Liver (tissue), 9 donors: Measurements from ENCODE around the gene ST8SIA1. TPM values are rescaled to one million over a fixed set of nuclear protein-coding genes. Genes with fewer than 3 reads are reported as not detected.

ENCODE experiments used
- DNase-seq: peaks from one replicate; pipeline ENCODE4 v3.0.0-alpha.2; 2017; ENCODE audit warnings: low spot score
- H3K27ac ChIP-seq, 2 donors: one replicate each; pipeline ENCODE4 v1.7.0; 2013; ENCODE audit warnings: inconsistent platforms in 2 of 2, low read length in 2 of 2, control low read depth in 1 of 2, low read depth in 1 of 2, mild to moderate bottlenecking in 1 of 2
- H3K27me3 ChIP-seq, 4 donors: one replicate each; pipeline versions ENCODE4 v1.6.1 to v1.7.0; 2013; ENCODE audit warnings: low read length in 3 of 4, inconsistent platforms in 1 of 4, mild to moderate bottlenecking in 1 of 4, moderate library complexity in 1 of 4; ENCODE audit not compliant: control insufficient read depth in 4 of 4, insufficient read depth in 4 of 4
- H3K36me3 ChIP-seq, 4 donors: one replicate each; pipeline versions ENCODE4 v1.6.1 to v1.7.0; 2013; ENCODE audit warnings: low read length in 3 of 4, mild to moderate bottlenecking in 3 of 4, low read depth in 1 of 4, moderate library complexity in 1 of 4; ENCODE audit not compliant: control insufficient read depth in 4 of 4, insufficient read depth in 3 of 4
- H3K4me1 ChIP-seq, 4 donors: one replicate each; pipeline versions ENCODE4 v1.6.1 to v1.7.0; 2013; ENCODE audit warnings: low read length in 3 of 4, mild to moderate bottlenecking in 3 of 4, moderate library complexity in 1 of 4; ENCODE audit not compliant: control insufficient read depth in 4 of 4, insufficient read depth in 4 of 4
- H3K4me3 ChIP-seq, 3 donors: one replicate each; pipeline versions ENCODE4 v1.6.1 to v1.7.0; 2013; ENCODE audit warnings: low read length in 3 of 3, control low read depth in 1 of 3, low read depth in 1 of 3, mild to moderate bottlenecking in 1 of 3
- H3K9ac ChIP-seq, 2 donors: one replicate each; pipeline ENCODE4 v1.7.0; 2013; ENCODE audit warnings: low read length in 2 of 2, mild to moderate bottlenecking in 2 of 2, moderate library complexity in 2 of 2, control low read depth in 1 of 2, low read depth in 1 of 2
- H3K9me3 ChIP-seq, 4 donors: one replicate each; pipeline versions ENCODE4 v1.6.1 to v1.7.0; 2013; ENCODE audit warnings: low read length in 3 of 4; ENCODE audit not compliant: control insufficient read depth in 4 of 4
- EGR1 ChIP-seq, 2 donors: IDR thresholded peaks; 2 replicates each; pipeline ENCODE4 v1.6.1; 2016 to 2018; ENCODE audit warnings: antibody characterized with exemption in 2 of 2, low read depth in 2 of 2
- FOXA1 ChIP-seq: IDR thresholded peaks from 2 replicates; pipeline ENCODE4 v1.6.1; 2016; ENCODE audit warnings: antibody characterized with exemption
- FOXA2 ChIP-seq: IDR thresholded peaks from 2 replicates; pipeline ENCODE4 v1.6.1; 2016; ENCODE audit warnings: antibody characterized with exemption
- GABPA ChIP-seq, 2 donors: IDR thresholded peaks in 1 of 2; conservative IDR thresholded peaks in 1 of 2; 2 replicates each; pipeline ENCODE4 v1.6.1; 2016; ENCODE audit warnings: antibody characterized with exemption in 2 of 2, mild to moderate bottlenecking in 1 of 2, moderate library complexity in 1 of 2
- HNF4A ChIP-seq, 2 donors: conservative IDR thresholded peaks; 2 replicates each; pipeline ENCODE4 v1.6.1; 2016; ENCODE audit warnings: antibody characterized with exemption in 2 of 2, mild to moderate bottlenecking in 2 of 2
- HNF4G ChIP-seq: IDR thresholded peaks from 2 replicates; pipeline ENCODE4 v1.6.1; 2016; ENCODE audit warnings: antibody characterized with exemption
- JUND ChIP-seq, 2 donors: IDR thresholded peaks; 2 replicates each; pipeline ENCODE4 v1.6.1; 2016; ENCODE audit warnings: antibody characterized with exemption in 2 of 2
- NR2F2 ChIP-seq: IDR thresholded peaks from 2 replicates; pipeline ENCODE4 v1.6.1; 2016; ENCODE audit warnings: antibody characterized with exemption
- RXRA ChIP-seq, 2 donors: IDR thresholded peaks; 2 replicates each; pipeline ENCODE4 v1.6.1; 2017 to 2018; ENCODE audit warnings: antibody characterized with exemption in 2 of 2, mild to moderate bottlenecking in 1 of 2
- SP1 ChIP-seq: IDR thresholded peaks from 2 replicates; pipeline ENCODE4 v1.6.1; 2018; ENCODE audit warnings: antibody characterized with exemption, mild to moderate bottlenecking
- TAF1 ChIP-seq: conservative IDR thresholded peaks from 2 replicates; pipeline ENCODE4 v1.6.1; 2016; ENCODE audit warnings: antibody characterized with exemption, mild to moderate bottlenecking
- YY1 ChIP-seq: IDR thresholded peaks from 2 replicates; pipeline ENCODE4 v1.6.1; 2016; ENCODE audit warnings: antibody characterized with exemption, mild to moderate bottlenecking
- whole genome bisulfite sequencing: extraction: QIAGEN DNeasy Blood & Tissue Kit; methylation state at CpG from one replicate; pipeline ENCODE4 v1.1.7; 2013; 5-methylcytosine and 5-hydroxymethylcytosine counted together
- polyA plus RNA-seq, 2 donors: library from polyadenylated mRNA; stranded (reverse) in 1 of 2; unstranded in 1 of 2; fragments of 200-250 nt in 1 of 2; fragments of >200 nt in 1 of 2; fragmentation: Nextera tagmentation in 1 of 2; extraction: Ambion mirVana in 1 of 2; gene quantifications; one replicate each; pipeline versions ENCODE4 v1.2.1 to v1.2.3, GENCODE V29; 2013 to 2015
- total RNA-seq, 2 donors: library from RNA; depleted of rRNA; stranded (reverse); fragments of >200 nt; gene quantifications; one replicate each; pipeline ENCODE4 v1.2.3, GENCODE V29; 2014
- TF ChIP-seq, protein P1 (sequence below): IDR thresholded peaks from 2 replicates; pipeline ENCODE4 v1.6.1; 2016; ENCODE audit warnings: antibody characterized with exemption, mild to moderate bottlenecking
- TF ChIP-seq, protein P2 (sequence below): fragments of 150-350 bp; IDR thresholded peaks from 2 replicates; pipeline ENCODE4 v1.5.1; 2017; ENCODE audit warnings: improper control_type of control experiment, low read depth, low read length; ENCODE audit not compliant: missing input control
- TF ChIP-seq, protein P3 (sequence below): IDR thresholded peaks from 2 replicates; pipeline ENCODE4 v1.6.1; 2016; ENCODE audit warnings: antibody characterized with exemption
- TF ChIP-seq, protein P4 (sequence below): IDR thresholded peaks from 2 replicates; pipeline ENCODE4 v1.6.1; 2016; ENCODE audit warnings: antibody characterized with exemption
- TF ChIP-seq, protein P5 (sequence below): IDR thresholded peaks from 2 replicates; pipeline ENCODE4 v1.6.1; 2016; ENCODE audit warnings: antibody characterized with exemption
- donor health status: healthy.
- donor health status: healthy.
- donor health status: healthy.
- donor health status: healthy.
- donor health status: healthy.

ST8SIA1 gene
- total and polyA plus RNA-seq, 4 donors, result 0.02 to 1.0 (median 0.17) TPM; not detected in 1

DNA sequence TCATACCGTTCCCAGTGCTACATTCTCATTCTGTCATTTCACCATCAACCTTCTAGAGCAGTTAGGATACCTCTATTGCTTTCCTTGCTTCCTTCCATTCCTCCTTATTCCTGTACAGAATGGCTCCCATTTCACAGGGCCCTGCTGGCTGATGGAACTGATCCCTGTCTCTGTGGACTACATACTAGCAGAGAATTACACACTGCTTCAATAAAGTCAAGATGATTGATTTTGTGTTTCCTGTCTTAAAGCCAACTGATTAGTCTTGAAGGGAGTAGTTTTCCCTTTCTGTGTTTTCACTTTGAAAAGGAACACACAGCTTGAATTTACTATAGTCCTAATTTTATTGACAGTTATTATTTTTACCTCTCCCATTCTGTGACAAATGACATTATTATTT, 130.1 kb downstream of the ST8SIA1 start:
- peaks cover 0 to 7% (median 4%) of the 10 kb centered on the region in 4 donors for H3K9me3 ChIP-seq
- H3K4me3 ChIP-seq, result no peak overlapping the region
- H3K36me3 ChIP-seq, result no peaks in the 10 kb centered on the region
- TF ChIP-seq HNF4G, result no peak
- no peak for DNase-seq
- H3K4me1 ChIP-seq, result no peaks in the 10 kb centered on the region
- H3K27ac ChIP-seq, result no peak overlapping the region
- 75% methylated on average over 1 of the region's 1 CpG for WGBS
- peaks cover 0 to 5% (median 0%) of the 10 kb centered on the region in 4 donors for H3K27me3 ChIP-seq
- no peak overlapping the region for H3K9ac ChIP-seq

DNA sequence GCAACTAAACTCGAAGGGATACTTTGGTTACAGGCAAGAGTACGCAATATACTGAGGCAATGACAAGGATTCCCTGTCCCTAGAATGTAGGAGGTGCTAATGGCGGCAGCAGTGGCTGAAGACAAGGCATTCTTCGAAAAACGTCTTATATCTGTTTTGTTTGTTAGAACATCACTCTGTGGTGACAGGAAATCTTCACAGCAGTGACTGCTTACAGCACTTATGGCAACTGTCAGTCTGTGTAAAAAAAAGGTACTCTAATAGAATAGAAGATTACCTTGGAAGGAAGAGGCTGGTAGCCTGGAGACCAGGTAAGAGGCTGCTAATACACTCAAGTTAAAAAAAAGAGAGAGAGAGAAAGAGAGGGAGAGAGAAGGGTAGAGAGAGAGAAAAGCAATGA, 131.7 kb downstream of the ST8SIA1 start:
- Histone ChIP-seq H3K4me3 (no peak overlapping the region), H3K27ac (no peak overlapping the region), H3K4me1 (no peaks in the 10 kb centered on the region), H3K9me3 (peaks cover 0 to 7% (median 4%) of the 10 kb centered on the region in 4 donors), H3K9ac (no peak overlapping the region), H3K27me3 (peaks cover 0 to 5% (median 0%) of the 10 kb centered on the region in 4 donors), H3K36me3 (no peaks in the 10 kb centered on the region)
- TF ChIP-seq, protein P1, sequence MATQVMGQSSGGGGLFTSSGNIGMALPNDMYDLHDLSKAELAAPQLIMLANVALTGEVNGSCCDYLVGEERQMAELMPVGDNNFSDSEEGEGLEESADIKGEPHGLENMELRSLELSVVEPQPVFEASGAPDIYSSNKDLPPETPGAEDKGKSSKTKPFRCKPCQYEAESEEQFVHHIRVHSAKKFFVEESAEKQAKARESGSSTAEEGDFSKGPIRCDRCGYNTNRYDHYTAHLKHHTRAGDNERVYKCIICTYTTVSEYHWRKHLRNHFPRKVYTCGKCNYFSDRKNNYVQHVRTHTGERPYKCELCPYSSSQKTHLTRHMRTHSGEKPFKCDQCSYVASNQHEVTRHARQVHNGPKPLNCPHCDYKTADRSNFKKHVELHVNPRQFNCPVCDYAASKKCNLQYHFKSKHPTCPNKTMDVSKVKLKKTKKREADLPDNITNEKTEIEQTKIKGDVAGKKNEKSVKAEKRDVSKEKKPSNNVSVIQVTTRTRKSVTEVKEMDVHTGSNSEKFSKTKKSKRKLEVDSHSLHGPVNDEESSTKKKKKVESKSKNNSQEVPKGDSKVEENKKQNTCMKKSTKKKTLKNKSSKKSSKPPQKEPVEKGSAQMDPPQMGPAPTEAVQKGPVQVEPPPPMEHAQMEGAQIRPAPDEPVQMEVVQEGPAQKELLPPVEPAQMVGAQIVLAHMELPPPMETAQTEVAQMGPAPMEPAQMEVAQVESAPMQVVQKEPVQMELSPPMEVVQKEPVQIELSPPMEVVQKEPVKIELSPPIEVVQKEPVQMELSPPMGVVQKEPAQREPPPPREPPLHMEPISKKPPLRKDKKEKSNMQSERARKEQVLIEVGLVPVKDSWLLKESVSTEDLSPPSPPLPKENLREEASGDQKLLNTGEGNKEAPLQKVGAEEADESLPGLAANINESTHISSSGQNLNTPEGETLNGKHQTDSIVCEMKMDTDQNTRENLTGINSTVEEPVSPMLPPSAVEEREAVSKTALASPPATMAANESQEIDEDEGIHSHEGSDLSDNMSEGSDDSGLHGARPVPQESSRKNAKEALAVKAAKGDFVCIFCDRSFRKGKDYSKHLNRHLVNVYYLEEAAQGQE, result no peak
- TF ChIP-seq TAF1, result no peak
- TF ChIP-seq, protein P2, sequence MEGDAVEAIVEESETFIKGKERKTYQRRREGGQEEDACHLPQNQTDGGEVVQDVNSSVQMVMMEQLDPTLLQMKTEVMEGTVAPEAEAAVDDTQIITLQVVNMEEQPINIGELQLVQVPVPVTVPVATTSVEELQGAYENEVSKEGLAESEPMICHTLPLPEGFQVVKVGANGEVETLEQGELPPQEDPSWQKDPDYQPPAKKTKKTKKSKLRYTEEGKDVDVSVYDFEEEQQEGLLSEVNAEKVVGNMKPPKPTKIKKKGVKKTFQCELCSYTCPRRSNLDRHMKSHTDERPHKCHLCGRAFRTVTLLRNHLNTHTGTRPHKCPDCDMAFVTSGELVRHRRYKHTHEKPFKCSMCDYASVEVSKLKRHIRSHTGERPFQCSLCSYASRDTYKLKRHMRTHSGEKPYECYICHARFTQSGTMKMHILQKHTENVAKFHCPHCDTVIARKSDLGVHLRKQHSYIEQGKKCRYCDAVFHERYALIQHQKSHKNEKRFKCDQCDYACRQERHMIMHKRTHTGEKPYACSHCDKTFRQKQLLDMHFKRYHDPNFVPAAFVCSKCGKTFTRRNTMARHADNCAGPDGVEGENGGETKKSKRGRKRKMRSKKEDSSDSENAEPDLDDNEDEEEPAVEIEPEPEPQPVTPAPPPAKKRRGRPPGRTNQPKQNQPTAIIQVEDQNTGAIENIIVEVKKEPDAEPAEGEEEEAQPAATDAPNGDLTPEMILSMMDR, result no peak
- TF ChIP-seq HNF4A (conservative IDR thresholded peaks at IDR 0.05), result no peak
- TF ChIP-seq NR2F2, result no peak
- TF ChIP-seq JUND (IDR thresholded peaks at IDR 0.05), result no peak
- no peak for DNase-seq
- 68% methylated on average over 5 of the region's 5 CpGs for WGBS

DNA sequence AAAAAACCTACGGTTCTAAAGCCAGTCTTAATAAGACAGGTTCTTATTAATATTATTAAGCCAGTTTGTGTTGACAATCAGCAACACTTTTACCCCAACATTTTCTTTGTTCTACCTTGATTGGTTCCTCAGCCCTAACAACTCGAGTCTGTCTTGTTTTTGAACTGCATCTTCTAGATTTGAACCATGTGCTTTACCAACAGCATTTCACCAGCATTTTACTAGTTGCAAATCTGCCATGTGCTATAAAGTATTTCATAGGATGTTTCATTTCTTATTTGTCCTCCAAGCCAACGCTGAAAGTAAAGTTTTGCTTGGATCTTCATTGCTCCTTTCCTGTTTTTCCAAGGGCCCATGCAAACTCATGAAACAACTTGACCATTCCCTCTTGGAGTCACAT, 133.4 kb downstream of the ST8SIA1 start:
- no peak overlapping the region for H3K4me3 ChIP-seq
- no peak overlapping the region for H3K27ac ChIP-seq
- H3K27me3 ChIP-seq, result no peaks in the 10 kb centered on the region
- no peaks in the 10 kb centered on the region for H3K36me3 ChIP-seq
- TF ChIP-seq, protein P3, sequence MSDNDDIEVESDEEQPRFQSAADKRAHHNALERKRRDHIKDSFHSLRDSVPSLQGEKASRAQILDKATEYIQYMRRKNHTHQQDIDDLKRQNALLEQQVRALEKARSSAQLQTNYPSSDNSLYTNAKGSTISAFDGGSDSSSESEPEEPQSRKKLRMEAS, result no peak
- no peak for TF ChIP-seq JUND (IDR thresholded peaks at IDR 0.05)
- no peak for TF ChIP-seq EGR1 (IDR thresholded peaks at IDR 0.05; ENCODE audit: low read depth in 2 of 2)
- no peak for TF ChIP-seq NR2F2
- no peak for TF ChIP-seq FOXA2
- TF ChIP-seq YY1, result no peak
- TF ChIP-seq HNF4A (conservative IDR thresholded peaks at IDR 0.05), result no peak
- TF ChIP-seq, protein P2, result no peak
- TF ChIP-seq, protein P4, sequence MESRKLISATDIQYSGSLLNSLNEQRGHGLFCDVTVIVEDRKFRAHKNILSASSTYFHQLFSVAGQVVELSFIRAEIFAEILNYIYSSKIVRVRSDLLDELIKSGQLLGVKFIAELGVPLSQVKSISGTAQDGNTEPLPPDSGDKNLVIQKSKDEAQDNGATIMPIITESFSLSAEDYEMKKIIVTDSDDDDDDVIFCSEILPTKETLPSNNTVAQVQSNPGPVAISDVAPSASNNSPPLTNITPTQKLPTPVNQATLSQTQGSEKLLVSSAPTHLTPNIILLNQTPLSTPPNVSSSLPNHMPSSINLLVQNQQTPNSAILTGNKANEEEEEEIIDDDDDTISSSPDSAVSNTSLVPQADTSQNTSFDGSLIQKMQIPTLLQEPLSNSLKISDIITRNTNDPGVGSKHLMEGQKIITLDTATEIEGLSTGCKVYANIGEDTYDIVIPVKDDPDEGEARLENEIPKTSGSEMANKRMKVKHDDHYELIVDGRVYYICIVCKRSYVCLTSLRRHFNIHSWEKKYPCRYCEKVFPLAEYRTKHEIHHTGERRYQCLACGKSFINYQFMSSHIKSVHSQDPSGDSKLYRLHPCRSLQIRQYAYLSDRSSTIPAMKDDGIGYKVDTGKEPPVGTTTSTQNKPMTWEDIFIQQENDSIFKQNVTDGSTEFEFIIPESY, result no peak
- no peak for TF ChIP-seq SP1
- no peak for TF ChIP-seq TAF1
- no peak for TF ChIP-seq HNF4G
- no peak for TF ChIP-seq FOXA1
- TF ChIP-seq, protein P5, sequence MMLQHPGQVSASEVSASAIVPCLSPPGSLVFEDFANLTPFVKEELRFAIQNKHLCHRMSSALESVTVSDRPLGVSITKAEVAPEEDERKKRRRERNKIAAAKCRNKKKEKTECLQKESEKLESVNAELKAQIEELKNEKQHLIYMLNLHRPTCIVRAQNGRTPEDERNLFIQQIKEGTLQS, result no peak
- TF ChIP-seq RXRA (IDR thresholded peaks at IDR 0.05), result no peak
- no peak for TF ChIP-seq GABPA (IDR thresholded peaks at IDR 0.05 in 1 of 2, conservative IDR thresholded peaks at IDR 0.05 in 1 of 2)
- WGBS, result 68% methylated on average over 3 of the region's 3 CpGs
- no peaks in the 10 kb centered on the region for H3K4me1 ChIP-seq
- no peak for DNase-seq
- no peak overlapping the region for H3K9ac ChIP-seq
- H3K9me3 ChIP-seq, result peaks cover 0 to 7% (median 4%) of the 10 kb centered on the region in 4 donors
